Stimulated activated naive CD8-positive, alpha-beta T cell treated with anti-CD3 and anti-CD28 coated beads, Interleukin-15, Interleukin-2, amounts not matched to agents 100 U/mL and 50 U/mL, for 24 hours (primary cell): ENCODE data around the gene ORMDL1.
"Not testable (repeated sequence)": the region's sequence is repeated elsewhere in the genome, so short reads cannot be mapped to it uniquely, and the experiment has no call there.

Source experiments
- ATAC-seq: fragments of 150-1000 bp; cut with Tn5 transposase; one replicate; pipeline ENCODE4 v1.10.0; 2021
- DNase-seq: peaks from one replicate; pipeline ENCODE4 v3.0.0; 2021

The ORMDL1 gene

GRCh38 chr2:189770590-189771322, 13.4 kb downstream of the ORMDL1 start:
- DNase-seq: no peak
- ATAC-seq: no peak

- DNase-seq: no peak
- no peak for ATAC-seq
Measured at GRCh38 chr2:189763908-189764661, 20.1 kb downstream of the ORMDL1 start.

GRCh38 chr2:189762551-189763298, 21.4 kb downstream of the ORMDL1 start, which contains the start of gene OSGEPL1:
Gene OSGEPL1, minus strand, starts transcription at chr2:189762792. Its CDS starts 1,152 bp downstream, at chr2:189761640.
- ATAC-seq: peak; percentile 99
- peak; percentile 91 for DNase-seq

GRCh38 chr2:189762229-189762550, 21.9 kb downstream of the ORMDL1 start:
- no peak for DNase-seq
- ATAC-seq: no peak

DNA sequence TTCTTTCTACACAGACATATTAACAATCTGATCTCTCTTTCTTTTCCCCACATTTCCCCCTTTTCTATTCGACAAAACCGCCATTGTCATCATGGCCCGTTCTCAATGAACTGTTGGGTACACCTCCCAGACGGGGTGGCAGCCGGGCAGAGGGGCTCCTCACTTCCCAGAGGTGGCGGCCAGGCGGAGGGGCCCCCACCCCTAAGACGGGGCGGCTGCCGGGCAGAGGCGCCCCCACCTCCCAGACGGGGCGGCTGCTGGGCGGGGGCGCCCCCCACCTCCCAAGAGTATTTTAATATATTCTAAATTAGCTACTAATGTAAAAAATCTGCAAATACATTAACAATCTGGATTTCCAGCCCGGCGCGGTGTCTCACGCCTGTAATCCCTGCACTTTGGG, 24.0 kb downstream of the ORMDL1 start:
- not testable (repeated sequence) for ATAC-seq, DNase-seq

DNA sequence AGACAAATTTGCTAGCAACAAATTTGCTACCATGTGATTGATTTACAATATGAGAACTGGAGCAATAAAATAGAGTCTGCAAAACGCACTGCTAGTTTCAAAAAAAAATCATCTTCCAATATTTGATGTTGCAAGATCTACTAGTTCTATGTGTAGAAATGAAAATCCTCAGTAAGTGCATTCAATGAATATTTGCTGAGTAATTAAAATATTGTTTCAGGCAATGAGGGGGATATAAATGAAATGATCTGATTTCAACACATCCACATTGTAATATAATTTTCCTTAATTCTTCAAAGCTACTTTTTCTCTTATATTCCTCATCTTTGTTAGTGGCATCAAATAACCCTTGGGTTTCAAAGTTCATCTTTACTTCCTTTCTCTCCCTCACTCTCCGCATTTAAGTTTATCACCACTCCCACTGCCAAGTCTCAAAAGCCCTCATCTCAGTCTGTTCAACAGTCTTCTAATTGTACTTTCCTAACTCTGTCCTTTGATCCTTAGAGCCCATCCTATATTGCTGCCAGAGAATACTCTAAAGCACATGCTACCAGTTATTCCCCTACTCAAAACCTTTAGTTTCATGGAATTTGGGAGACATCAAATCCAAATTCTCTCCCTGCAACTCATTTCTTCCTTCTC, 27.7 kb downstream of the ORMDL1 start:
- no peak for DNase-seq

GRCh38 chr2:189751080-189751658, 33.0 kb downstream of the ORMDL1 start:
- ATAC-seq: peak; percentile 65
- peak; percentile 35 for DNase-seq

More for the DNA sequence above, 27.7 kb downstream of the ORMDL1 start:
- no peak for ATAC-seq

DNA sequence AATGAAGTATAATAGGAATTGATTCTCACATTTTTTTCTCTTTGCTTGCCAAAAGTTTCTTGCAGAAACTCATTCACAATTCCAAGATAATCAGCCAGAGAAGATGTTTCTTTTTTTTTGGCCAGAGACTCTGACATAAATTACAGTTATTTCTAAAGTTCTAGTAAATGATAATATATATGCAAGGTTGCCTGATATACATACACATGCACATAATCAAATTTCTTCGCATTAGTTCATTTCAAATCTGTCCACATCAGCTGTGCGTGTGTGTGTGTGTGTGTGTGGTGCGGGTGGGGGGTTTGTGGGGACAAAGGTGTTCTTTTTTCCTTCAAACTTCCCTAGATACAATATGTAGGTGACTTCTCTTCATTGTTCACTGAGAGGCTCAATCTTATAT, 54.7 kb downstream of the ORMDL1 start:
- DNase-seq (no peak), ATAC-seq (no peak)

GRCh38 chr2:189726849-189727248, 57.3 kb downstream of the ORMDL1 start:
- ATAC-seq: no peak
- DNase-seq: no peak

- no peak for DNase-seq
- ATAC-seq: no peak
Measured at GRCh38 chr2:189726271-189726670, 57.9 kb downstream of the ORMDL1 start.

GRCh38 chr2:189723192-189723591, 60.9 kb downstream of the ORMDL1 start:
- DNase-seq (no peak), ATAC-seq (no peak)
